ENCODE measurements around the gene SRL. TPM values are rescaled to one million over a fixed set of nuclear protein-coding genes. Genes with fewer than 3 reads are reported as not detected.

Gene SRL
- total RNA-seq, 1 donor from 2014 or later: 0.37 TPM

DNA sequence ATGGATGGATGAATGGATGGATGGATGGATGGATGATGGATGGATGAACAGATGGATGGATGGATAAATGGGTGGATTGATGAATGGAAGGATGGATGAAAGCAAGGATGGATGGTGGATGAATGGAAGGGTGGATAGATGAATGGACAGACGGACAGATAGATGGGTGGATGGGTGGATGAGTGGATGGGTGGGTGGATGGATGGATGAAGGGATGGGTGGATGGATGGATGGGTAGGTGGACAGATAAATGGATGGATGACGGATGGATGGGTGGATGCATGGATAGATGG, 14.9 kb downstream of the SRL start:
- TF ChIP-seq, protein P1, sequence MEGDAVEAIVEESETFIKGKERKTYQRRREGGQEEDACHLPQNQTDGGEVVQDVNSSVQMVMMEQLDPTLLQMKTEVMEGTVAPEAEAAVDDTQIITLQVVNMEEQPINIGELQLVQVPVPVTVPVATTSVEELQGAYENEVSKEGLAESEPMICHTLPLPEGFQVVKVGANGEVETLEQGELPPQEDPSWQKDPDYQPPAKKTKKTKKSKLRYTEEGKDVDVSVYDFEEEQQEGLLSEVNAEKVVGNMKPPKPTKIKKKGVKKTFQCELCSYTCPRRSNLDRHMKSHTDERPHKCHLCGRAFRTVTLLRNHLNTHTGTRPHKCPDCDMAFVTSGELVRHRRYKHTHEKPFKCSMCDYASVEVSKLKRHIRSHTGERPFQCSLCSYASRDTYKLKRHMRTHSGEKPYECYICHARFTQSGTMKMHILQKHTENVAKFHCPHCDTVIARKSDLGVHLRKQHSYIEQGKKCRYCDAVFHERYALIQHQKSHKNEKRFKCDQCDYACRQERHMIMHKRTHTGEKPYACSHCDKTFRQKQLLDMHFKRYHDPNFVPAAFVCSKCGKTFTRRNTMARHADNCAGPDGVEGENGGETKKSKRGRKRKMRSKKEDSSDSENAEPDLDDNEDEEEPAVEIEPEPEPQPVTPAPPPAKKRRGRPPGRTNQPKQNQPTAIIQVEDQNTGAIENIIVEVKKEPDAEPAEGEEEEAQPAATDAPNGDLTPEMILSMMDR (IDR thresholded peaks at IDR 0.05; ENCODE audit: partially characterized antibody, unreplicated experiment): no peak
- Mint-ChIP-seq H3K4me1 (ENCODE audit: low read depth, unreplicated experiment) (no peaks in the 10 kb centered on the region), H3K36me3 (ENCODE audit: unreplicated experiment) (no peaks in the 10 kb centered on the region), H3K9me3 (ENCODE audit: unreplicated experiment) (peaks cover 2% of the 10 kb centered on the region), H3K27me3 (ENCODE audit: unreplicated experiment) (no peaks in the 10 kb centered on the region), H3K4me3 (ENCODE audit: unreplicated experiment) (no peak overlapping the region), H3K27ac (ENCODE audit: unreplicated experiment) (no peak overlapping the region)
- no peak for DNase-seq

DNA sequence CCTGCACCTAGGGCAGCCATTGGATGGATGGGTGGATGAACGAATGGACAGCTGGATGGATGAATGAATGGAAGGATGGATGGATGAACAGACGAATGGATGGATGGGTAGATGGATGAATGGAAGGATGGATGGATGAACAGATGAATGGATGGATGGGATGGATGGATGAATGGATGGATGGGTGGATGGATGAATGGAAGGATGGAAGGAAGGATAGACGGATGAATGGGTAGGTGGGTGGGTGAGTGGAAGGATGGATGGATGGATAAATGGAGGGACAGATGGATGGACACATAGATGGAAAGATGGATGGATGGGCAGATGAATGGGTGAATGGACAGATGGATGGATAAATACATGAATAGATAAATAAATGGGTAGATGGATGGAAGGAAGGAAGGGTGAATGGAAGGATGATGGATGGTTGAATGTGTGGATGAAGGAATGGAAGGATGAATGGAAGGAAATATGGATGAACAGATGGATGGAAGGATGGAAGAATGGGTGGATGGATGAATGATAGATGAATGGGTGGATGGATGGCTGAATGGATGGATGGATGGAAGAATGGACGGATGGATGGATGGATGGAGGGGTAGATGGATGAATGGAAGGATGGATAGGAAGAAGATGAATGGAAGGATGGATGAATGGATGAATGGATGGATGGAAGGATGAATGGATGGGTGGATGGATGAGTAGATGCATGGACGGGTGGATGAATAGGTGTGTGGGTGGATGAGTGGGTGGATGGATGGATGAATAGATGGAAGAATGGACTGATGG, 15.4 kb downstream of the SRL start:
- Mint-ChIP-seq H3K27ac (ENCODE audit: unreplicated experiment) (no peak overlapping the region), H3K9me3 (ENCODE audit: unreplicated experiment) (peaks cover 2% of the 10 kb centered on the region), H3K4me3 (ENCODE audit: unreplicated experiment) (no peak overlapping the region), H3K4me1 (ENCODE audit: low read depth, unreplicated experiment) (no peaks in the 10 kb centered on the region), H3K36me3 (ENCODE audit: unreplicated experiment) (peaks cover 3% of the 10 kb centered on the region), H3K27me3 (ENCODE audit: unreplicated experiment) (peaks cover 2% of the 10 kb centered on the region)
- TF ChIP-seq, protein P1 (IDR thresholded peaks at IDR 0.05; ENCODE audit: partially characterized antibody, unreplicated experiment): no peak
- DNase-seq: no peak

DNA sequence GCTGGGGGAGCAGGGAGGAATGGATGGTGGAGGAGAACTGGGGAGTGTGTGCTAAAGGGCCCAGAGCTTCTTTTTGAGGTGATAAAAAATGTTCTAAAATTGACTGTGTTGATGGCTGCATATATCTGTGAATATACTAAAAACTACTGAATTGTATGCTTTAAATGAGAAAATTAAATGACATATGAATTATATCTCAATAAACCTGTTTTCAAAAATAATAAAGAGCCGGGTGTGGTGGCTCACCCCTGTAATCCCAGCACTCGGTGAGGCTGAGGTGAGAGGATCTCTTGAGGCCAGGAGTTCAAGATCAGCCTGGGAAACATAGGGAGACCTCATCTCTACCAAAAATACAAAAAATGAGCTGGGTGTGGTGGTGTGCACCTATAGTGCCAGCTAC, 16.8 kb downstream of the SRL start:
- no peak for DNase-seq
- peaks cover 3% of the 10 kb centered on the region for H3K36me3 Mint-ChIP-seq (ENCODE audit: unreplicated experiment)

DNA sequence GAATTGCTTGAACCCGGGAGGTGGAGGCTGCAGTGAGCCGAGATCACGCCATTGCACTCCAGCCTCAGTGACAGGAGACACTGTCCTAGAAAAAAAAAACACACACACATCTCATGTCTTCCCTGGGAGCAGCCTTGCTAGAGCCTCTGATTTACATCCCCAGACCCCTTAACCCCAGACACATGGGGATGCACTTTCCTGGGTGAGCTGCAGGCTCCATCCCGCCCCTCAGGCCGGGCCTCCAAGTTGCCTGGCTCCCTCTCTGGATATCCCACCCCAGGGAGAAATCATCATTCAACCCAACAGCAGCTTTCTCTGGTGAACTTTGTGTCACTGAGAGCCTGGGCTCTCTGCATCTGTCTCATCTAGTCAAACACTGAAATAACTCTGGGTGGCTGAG, 21.5 kb downstream of the SRL start:
- peaks cover 2% of the 10 kb centered on the region for H3K27me3 Mint-ChIP-seq (ENCODE audit: unreplicated experiment)
- no peak for DNase-seq
- H3K27ac Mint-ChIP-seq (ENCODE audit: unreplicated experiment): no peak overlapping the region
- peaks cover 15% of the 10 kb centered on the region for H3K4me1 Mint-ChIP-seq (ENCODE audit: low read depth, unreplicated experiment)
- peaks cover 5% of the 10 kb centered on the region for H3K9me3 Mint-ChIP-seq (ENCODE audit: unreplicated experiment)
- peaks cover 3% of the 10 kb centered on the region for H3K36me3 Mint-ChIP-seq (ENCODE audit: unreplicated experiment)
- TF ChIP-seq, protein P1 (IDR thresholded peaks at IDR 0.05; ENCODE audit: partially characterized antibody, unreplicated experiment): no peak
- H3K4me3 Mint-ChIP-seq (ENCODE audit: unreplicated experiment): no peak overlapping the region

More for the DNA sequence above, 16.8 kb downstream of the SRL start:
- Mint-ChIP-seq H3K9me3 (ENCODE audit: unreplicated experiment) (peaks cover 2% of the 10 kb centered on the region), H3K27ac (ENCODE audit: unreplicated experiment) (no peak overlapping the region), H3K4me1 (ENCODE audit: low read depth, unreplicated experiment) (no peaks in the 10 kb centered on the region), H3K27me3 (ENCODE audit: unreplicated experiment) (peaks cover 2% of the 10 kb centered on the region), H3K4me3 (ENCODE audit: unreplicated experiment) (no peak overlapping the region)
- TF ChIP-seq, protein P1 (IDR thresholded peaks at IDR 0.05; ENCODE audit: partially characterized antibody, unreplicated experiment): no peak

DNA sequence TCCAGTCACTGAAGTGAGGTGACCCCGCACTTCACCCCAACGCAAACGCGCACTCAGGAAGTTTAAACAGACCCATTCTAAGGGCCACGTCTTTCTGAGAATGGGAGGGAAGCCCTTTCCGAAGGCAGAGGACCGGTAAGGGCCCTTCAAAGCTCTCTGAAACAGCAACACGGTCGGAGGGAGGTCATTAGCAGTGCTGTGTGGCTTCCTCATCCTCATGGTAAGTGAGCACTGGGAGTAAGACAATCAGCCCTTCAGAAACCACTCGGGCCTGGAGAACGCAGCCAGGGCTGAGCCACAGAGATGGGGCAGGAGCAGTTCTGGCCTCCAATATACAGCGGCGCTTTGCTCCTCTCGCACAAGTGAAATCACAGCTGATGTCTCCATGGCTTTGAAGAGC, 23.7 kb downstream of the SRL start:
- peaks cover 15% of the 10 kb centered on the region for H3K4me1 Mint-ChIP-seq (ENCODE audit: low read depth, unreplicated experiment)
- no peak for DNase-seq
- peaks cover 3% of the 10 kb centered on the region for H3K9me3 Mint-ChIP-seq (ENCODE audit: unreplicated experiment)
- H3K4me3 Mint-ChIP-seq (ENCODE audit: unreplicated experiment): no peak overlapping the region
- TF ChIP-seq, protein P1 (IDR thresholded peaks at IDR 0.05; ENCODE audit: partially characterized antibody, unreplicated experiment): no peak
- no peak overlapping the region for H3K27ac Mint-ChIP-seq (ENCODE audit: unreplicated experiment)
- peaks cover 3% of the 10 kb centered on the region for H3K36me3 Mint-ChIP-seq (ENCODE audit: unreplicated experiment)
- peaks cover 2% of the 10 kb centered on the region for H3K27me3 Mint-ChIP-seq (ENCODE audit: unreplicated experiment)
